Lower lobe of right lung (tissue), 2 donors: Measurements from ENCODE around the gene MICALL2. TPM values are rescaled to one million over a fixed set of nuclear protein-coding genes. Genes with fewer than 3 reads are reported as not detected.

ENCODE experiments used
- ATAC-seq, 2 donors: fragments of 200-7000 bp; cut with Tn5 transposase; one replicate each; pipeline ENCODE4 v1.9.1; 2020 to 2022; ENCODE audit warnings: mild to moderate bottlenecking in 2 of 2, moderate library complexity in 2 of 2
- DNase-seq: peaks from one replicate; pipeline ENCODE4 v3.0.0-alpha.2; 2020
- H3K27ac ChIP-seq: fragments of 200-600 bp; one replicate; pipeline ENCODE4 v1.8.0; 2022
- H3K27me3 ChIP-seq: fragments of 200-600 bp; one replicate; pipeline ENCODE4 v1.8.0; 2022; ENCODE audit warnings: low read depth
- H3K36me3 ChIP-seq: fragments of 200-600 bp; one replicate; pipeline ENCODE4 v1.8.0; 2022; ENCODE audit warnings: mild to moderate bottlenecking
- H3K4me1 ChIP-seq: fragments of 200-600 bp; one replicate; pipeline ENCODE4 v1.8.0; 2022
- H3K4me3 ChIP-seq: fragments of 200-600 bp; one replicate; pipeline ENCODE4 v1.8.0; 2022; ENCODE audit warnings: mild to moderate bottlenecking
- H3K9me3 ChIP-seq: fragments of 200-600 bp; one replicate; pipeline ENCODE4 v1.8.0; 2022
- CTCF ChIP-seq: fragments of 200-600 bp; IDR thresholded peaks from one replicate; pipeline ENCODE4 v1.8.0; 2022; ENCODE audit warnings: antibody characterized with exemption, mild to moderate bottlenecking
- intact Hi-C: fragments of 100-400 bp; cut with DNase I; formaldehyde crosslinking; loops from one replicate; pipeline ENCODE4 v1.11.0; 2022
- total RNA-seq: library from RNA; stranded (reverse); fragmentation: NEBNext Ultra II Directional; extraction: Animal tissue kit (Norgen Biotek cat#: 25700); gene quantifications from one replicate; pipeline ENCODE4 v1.2.1, GENCODE V29; 2021
- donor health status: DM: no; HTN: yes; CAD: no; lungs with severe emphysema.

MICALL2 gene
- total RNA-seq, 1 donor from 2014 or later, result 28.9 TPM

GRCh38 chr7:1396195-1396594 lies 63.1 kb downstream of the MICALL2 start:
- ATAC-seq (no peak), DNase-seq (no peak)
- Histone ChIP-seq H3K4me1 (no peaks in the 10 kb centered on the region), H3K27me3 (peaks cover 54% of the 10 kb centered on the region), H3K4me3 (no peak overlapping the region), H3K9me3 (no peaks in the 10 kb centered on the region), H3K36me3 (no peaks in the 10 kb centered on the region), H3K27ac (no peak overlapping the region)
- TF ChIP-seq CTCF, result no peak
- intact Hi-C loops, result no loop called here

- H3K4me3 ChIP-seq, result no peak overlapping the region
- H3K27me3 ChIP-seq, result peaks cover 49% of the 10 kb centered on the region
- ATAC-seq (peak in 1 of 2 donors; percentile 8), DNase-seq (no peak)
- H3K36me3 ChIP-seq, result no peaks in the 10 kb centered on the region
- TF ChIP-seq CTCF, result no peak
- H3K27ac ChIP-seq, result no peak overlapping the region
- intact Hi-C loops, result no loop called here
- no peaks in the 10 kb centered on the region for H3K4me1 ChIP-seq
- H3K9me3 ChIP-seq, result no peaks in the 10 kb centered on the region
Observed at GRCh38 chr7:1395211-1396070, 63.8 kb downstream of the MICALL2 start.

DNA sequence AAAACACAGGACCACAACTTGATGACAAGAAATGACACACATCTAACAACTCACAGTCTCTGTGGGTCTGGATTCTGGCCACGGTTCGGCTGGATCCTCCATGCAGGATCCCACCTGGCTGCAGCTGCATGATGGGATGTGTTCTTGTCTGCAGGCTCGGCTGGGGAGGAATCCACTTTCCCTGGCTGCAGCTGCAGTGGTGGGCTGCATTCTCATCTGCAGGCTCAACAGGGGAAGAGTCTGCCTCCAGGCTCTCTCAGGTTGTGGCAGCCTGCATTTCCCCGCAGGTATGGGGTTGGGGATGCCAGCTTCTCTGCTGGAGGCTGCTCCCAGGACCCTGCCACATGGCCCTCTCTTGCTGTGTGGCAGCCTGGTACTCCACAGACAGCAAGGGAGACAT lies 64.9 kb downstream of the MICALL2 start:
- no peak overlapping the region for H3K27ac ChIP-seq
- DNase-seq, result no peak
- TF ChIP-seq CTCF, result no peak
- H3K9me3 ChIP-seq, result no peaks in the 10 kb centered on the region
- no peak for ATAC-seq
- no peaks in the 10 kb centered on the region for H3K4me1 ChIP-seq
- H3K27me3 ChIP-seq, result peaks cover 43% of the 10 kb centered on the region
- H3K36me3 ChIP-seq, result no peaks in the 10 kb centered on the region
- no peak overlapping the region for H3K4me3 ChIP-seq
- intact Hi-C loops, result no loop called here

DNA sequence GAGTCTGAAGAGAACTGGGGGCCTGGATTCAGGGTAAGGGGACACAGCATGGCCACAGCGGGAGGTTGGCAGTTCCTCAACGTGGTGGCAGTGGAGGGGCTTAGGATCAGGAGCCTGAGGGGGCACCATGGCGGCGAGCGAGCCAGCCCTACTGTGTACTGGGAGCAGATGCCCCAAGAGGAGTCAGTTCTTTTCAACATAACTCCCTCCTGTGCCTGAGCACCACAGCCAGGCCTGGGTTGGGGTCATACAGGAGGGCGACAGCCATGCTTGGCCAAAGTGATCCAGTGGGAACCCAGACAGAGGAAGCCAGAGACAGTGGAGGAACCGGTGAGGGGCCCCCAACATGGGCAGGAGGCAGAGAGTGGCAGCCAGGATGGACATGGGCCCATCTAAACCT lies 65.8 kb downstream of the MICALL2 start:
- H3K27ac ChIP-seq, result no peak overlapping the region
- intact Hi-C loops, result no loop called here
- no peak for DNase-seq
- H3K4me1 ChIP-seq, result no peaks in the 10 kb centered on the region
- no peak for TF ChIP-seq CTCF
- H3K9me3 ChIP-seq, result no peaks in the 10 kb centered on the region
- ATAC-seq, result no peak
- no peak overlapping the region for H3K4me3 ChIP-seq
- H3K36me3 ChIP-seq, result no peaks in the 10 kb centered on the region
- H3K27me3 ChIP-seq, result peaks cover 39% of the 10 kb centered on the region

DNA sequence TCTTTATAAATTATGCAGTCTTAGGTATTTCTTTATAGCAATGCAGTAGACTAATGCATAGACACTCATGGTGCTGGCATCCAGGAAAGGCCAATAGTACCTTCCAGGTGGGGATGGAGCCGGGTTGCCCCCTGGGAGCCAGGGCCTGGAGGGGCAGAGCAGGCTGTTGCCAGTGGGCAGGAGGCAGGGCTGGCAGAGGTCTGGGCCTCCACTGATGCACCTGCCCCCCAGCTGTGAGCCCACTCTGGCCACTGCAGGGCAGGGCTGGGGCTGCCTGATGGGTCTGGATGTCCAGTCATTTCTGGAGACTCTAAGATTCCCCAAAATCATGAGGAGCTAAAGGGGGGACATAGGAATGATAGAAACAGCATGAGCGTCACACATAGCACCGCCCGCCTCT lies 66.7 kb downstream of the MICALL2 start:
- intact Hi-C loops, result no loop called here
- DNase-seq (no peak), ATAC-seq (no peak)
- Histone ChIP-seq H3K36me3 (no peaks in the 10 kb centered on the region), H3K27me3 (peaks cover 38% of the 10 kb centered on the region), H3K4me3 (no peak overlapping the region), H3K27ac (no peak overlapping the region), H3K9me3 (no peaks in the 10 kb centered on the region), H3K4me1 (no peaks in the 10 kb centered on the region)
- no peak for TF ChIP-seq CTCF
